Calu3 (cell line): ENCODE measurements around the gene FOXRED2. TPM values are rescaled to one million over a fixed set of nuclear protein-coding genes. Genes with fewer than 3 reads are reported as not detected.
"Not testable (repeated sequence)": the region's sequence is repeated elsewhere in the genome, so short reads cannot be mapped to it uniquely, and the experiment has no call there.

Experiments
- BruUV-seq: library from RNA; stranded (reverse); fragments of 400-500 nt; replicated peaks from 2 replicates; lab custom pipeline; 2021; lab: Mats Ljungman, UMichigan
- CTCF ChIA-PET: fragments of 300-600 bp; sonication (Branson Sonifier 250); formaldehyde crosslinking; loops from one replicate; lab custom pipeline; 2022; ENCODE audit warnings: antibody characterized with exemption; lab: Charles Lee
- DNase-seq: peaks from one replicate; pipeline ENCODE4 v3.0.0; 2022
- H3K27ac Mint-ChIP-seq: one replicate; pipeline ENCODE4 v1.8.0; 2022; ENCODE audit warnings: mixed read lengths; ENCODE audit not compliant: unreplicated experiment
- H3K27me3 Mint-ChIP-seq: one replicate; pipeline ENCODE4 v1.8.0; 2022; ENCODE audit warnings: mixed read lengths; ENCODE audit not compliant: unreplicated experiment
- H3K36me3 Mint-ChIP-seq: one replicate; pipeline ENCODE4 v1.8.0; 2022; ENCODE audit warnings: mild to moderate bottlenecking, moderate library complexity, mixed read lengths; ENCODE audit not compliant: insufficient read depth, unreplicated experiment
- H3K4me1 Mint-ChIP-seq: one replicate; pipeline ENCODE4 v1.8.0; 2022; ENCODE audit warnings: mild to moderate bottlenecking, low read depth, mixed read lengths; ENCODE audit not compliant: unreplicated experiment
- H3K4me3 Mint-ChIP-seq: one replicate; pipeline ENCODE4 v1.8.0; 2022; ENCODE audit warnings: mild to moderate bottlenecking, low read depth, moderate library complexity, mixed read lengths; ENCODE audit not compliant: unreplicated experiment
- H3K9me3 Mint-ChIP-seq: one replicate; pipeline ENCODE4 v1.8.0; 2022; ENCODE audit warnings: low read depth, mixed read lengths; ENCODE audit not compliant: unreplicated experiment
- intact Hi-C: fragments of 100-400 bp; cut with micrococcal nuclease; formaldehyde crosslinking; loops from one replicate; pipeline ENCODE4 v1.10.0; 2022; ENCODE audit not compliant: unreplicated experiment
- total RNA-seq: library from RNA; stranded (reverse); gene quantifications from 2 replicates; pipeline ENCODE4 v1.2.3, GENCODE V29; 2022
- TF ChIP-seq, protein P1 (sequence below): fragments of 200-600 bp; IDR thresholded peaks from one replicate; pipeline ENCODE4 v1.8.0; 2022; ENCODE audit warnings: antibody characterized with exemption; ENCODE audit not compliant: unreplicated experiment

FOXRED2 gene
- total RNA-seq, 1 experiment from 2014 or later, result 27.9 TPM

DNA sequence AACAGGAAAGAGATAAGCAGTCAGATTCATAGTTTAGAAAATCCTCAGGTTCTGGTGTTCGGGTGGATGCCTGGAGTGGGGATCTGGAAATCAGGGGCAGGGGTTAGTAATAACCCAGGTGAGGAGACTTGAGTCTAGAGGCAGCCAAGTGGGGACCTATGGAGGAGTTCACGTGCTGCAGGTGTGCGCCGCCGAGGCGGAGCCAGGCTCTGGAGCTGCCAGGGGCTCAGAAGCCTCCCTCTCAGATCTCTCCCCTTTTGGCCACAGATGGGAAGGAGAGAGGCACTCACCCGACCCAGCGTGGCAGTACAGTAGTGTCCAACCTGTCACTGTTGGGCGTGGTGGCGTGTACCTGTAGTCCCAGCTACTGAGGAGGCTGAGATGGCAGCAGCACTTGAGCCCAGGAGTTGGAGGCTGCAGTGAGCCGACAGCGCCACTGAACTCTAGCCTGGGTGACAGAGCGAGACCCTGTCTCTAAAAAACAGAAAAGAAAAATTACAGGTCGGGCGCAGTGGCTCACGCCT, 52.9 kb downstream of the FOXRED2 start:
- intact Hi-C loops, result loop anchor here (5.0 kb wide), 1 partner anchor 67 kb away; the partner anchor contains the start of gene MYH9
- no peak for DNase-seq
- peaks cover 22% of the 10 kb centered on the region for H3K4me1 Mint-ChIP-seq
- H3K27me3 Mint-ChIP-seq, result no peaks in the 10 kb centered on the region
- CTCF ChIA-PET, result interaction anchor here (1.4 kb wide), 1 partner anchor 16 kb away, joined by 9 read pairs; no protein-coding TSS in a partner anchor
- H3K27ac Mint-ChIP-seq, result no peak overlapping the region
- H3K9me3 Mint-ChIP-seq, result no peaks in the 10 kb centered on the region
- BruUV-seq, result no TSS peak
- H3K36me3 Mint-ChIP-seq, result peaks cover 23% of the 10 kb centered on the region
- TF ChIP-seq, protein P1, sequence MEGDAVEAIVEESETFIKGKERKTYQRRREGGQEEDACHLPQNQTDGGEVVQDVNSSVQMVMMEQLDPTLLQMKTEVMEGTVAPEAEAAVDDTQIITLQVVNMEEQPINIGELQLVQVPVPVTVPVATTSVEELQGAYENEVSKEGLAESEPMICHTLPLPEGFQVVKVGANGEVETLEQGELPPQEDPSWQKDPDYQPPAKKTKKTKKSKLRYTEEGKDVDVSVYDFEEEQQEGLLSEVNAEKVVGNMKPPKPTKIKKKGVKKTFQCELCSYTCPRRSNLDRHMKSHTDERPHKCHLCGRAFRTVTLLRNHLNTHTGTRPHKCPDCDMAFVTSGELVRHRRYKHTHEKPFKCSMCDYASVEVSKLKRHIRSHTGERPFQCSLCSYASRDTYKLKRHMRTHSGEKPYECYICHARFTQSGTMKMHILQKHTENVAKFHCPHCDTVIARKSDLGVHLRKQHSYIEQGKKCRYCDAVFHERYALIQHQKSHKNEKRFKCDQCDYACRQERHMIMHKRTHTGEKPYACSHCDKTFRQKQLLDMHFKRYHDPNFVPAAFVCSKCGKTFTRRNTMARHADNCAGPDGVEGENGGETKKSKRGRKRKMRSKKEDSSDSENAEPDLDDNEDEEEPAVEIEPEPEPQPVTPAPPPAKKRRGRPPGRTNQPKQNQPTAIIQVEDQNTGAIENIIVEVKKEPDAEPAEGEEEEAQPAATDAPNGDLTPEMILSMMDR, result no peak
- no peak overlapping the region for H3K4me3 Mint-ChIP-seq

DNA sequence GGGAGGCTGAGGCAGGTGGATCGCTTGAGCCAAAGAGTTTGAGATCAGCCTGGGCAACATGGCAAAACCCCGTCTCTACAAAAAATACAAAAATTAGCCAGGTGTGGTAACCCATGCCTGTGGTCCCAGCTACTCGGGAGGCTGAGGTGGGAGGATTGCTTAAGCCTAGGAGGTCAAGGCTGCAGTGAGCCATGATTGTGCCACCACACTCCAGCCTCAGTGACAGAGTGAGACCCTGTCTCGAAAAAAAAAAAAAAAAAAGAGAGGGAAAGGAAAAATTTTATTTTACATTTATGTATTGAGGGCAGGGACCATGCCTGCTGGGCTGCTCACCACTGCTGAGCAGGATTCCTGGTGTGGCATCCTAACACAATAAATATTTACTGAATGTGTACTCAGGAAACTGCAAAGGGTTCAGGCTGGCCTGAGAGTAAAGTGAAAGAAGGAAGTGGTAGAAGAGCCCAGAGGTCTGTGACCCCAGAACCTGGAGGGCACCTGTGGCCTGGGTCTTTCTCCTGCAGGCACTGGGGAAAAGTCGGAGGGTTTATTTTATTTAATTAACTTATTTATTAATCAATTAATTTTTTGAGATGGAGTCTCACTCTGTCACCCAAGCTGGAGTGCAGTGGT, 53.7 kb downstream of the FOXRED2 start:
- H3K27ac Mint-ChIP-seq, BruUV-seq, H3K9me3 Mint-ChIP-seq, H3K27me3 Mint-ChIP-seq, CTCF ChIA-PET, DNase-seq, H3K4me3 Mint-ChIP-seq: not testable (repeated sequence)
- Mint-ChIP-seq H3K4me1 (peaks cover 22% of the 10 kb centered on the region), H3K36me3 (peaks cover 23% of the 10 kb centered on the region)
- intact Hi-C loops, result loop anchor here (5.0 kb wide), 1 partner anchor 66 kb away; the partner anchor contains the start of gene MYH9

DNA sequence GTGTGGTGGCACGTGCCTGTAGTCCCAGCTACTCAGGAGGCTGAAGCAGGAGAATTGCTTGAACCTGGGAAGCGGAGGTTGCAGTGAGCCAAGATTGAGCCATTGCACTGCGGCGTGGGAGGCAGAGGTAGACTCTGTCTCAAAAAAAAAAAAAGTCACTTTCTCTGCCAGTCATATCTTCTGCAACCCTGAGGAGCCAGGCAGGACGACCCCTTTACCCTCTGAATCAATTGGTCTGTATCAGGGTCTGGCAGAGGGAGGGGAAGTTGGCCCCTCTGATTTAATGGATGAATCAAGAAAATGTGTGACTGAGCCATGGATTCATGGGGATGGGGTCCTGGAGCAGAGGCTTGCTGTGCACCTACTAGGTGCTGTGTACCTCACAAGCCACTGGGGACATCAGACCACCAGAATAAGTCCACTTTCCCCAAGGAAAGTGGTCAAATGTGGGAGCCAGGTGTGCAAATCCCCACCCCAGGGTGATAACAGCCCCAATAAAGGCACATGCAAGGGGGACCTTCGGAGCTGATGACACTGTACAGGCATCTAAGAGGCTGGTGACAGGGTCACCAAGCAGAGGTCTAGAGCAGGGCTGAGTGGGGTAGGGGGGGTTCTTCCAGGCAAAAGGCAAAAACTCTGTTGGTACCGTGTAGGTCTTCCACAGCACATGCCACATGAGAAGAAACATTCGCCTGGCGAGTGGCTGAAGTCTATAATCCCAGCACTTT, 54.4 kb downstream of the FOXRED2 start:
- DNase-seq, result no peak
- no peaks in the 10 kb centered on the region for H3K27me3 Mint-ChIP-seq
- TF ChIP-seq, protein P1, result no peak
- no peaks in the 10 kb centered on the region for H3K9me3 Mint-ChIP-seq
- intact Hi-C loops, result loop anchor here (5.0 kb wide), 1 partner anchor 65 kb away; the partner anchor contains the start of gene MYH9
- CTCF ChIA-PET, result interaction anchor here (0.9 to 1.2 kb wide), 4 partner anchors 13 to 65 kb away, joined by 3 to 5 read pairs (median 4); partner anchors contain the start of gene MYH9
- peak overlapping the region; percentile 20 for H3K4me3 Mint-ChIP-seq
- BruUV-seq, result no TSS peak
- peaks cover 22% of the 10 kb centered on the region for H3K4me1 Mint-ChIP-seq
- H3K36me3 Mint-ChIP-seq, result peaks cover 23% of the 10 kb centered on the region
- peak overlapping the region; percentile 89 for H3K27ac Mint-ChIP-seq

DNA sequence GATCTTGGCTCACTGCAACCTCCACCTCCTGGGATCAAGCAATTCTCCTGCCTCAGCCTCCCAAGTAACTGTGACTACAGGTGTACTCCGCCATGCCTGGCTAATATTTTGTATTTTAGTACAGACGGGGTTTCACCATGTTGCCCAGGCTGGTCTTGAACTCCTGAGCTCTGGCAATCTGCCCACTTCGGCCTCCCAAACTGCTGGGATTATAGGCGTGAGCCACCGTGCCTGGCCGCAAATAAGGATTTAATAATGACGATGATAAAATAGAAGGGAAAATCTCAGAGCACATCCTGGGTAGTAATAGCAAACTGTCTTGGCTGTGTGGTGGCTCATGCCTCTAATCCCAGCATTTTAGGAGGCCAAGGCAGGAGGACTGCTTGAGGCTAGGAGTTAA, 55.9 kb downstream of the FOXRED2 start:
- CTCF ChIA-PET, result interaction anchor here (1.2 kb wide), 1 partner anchor 15 kb away, joined by 5 read pairs; no protein-coding TSS in a partner anchor
- not testable (repeated sequence) for H3K27me3 Mint-ChIP-seq, H3K4me3 Mint-ChIP-seq, H3K9me3 Mint-ChIP-seq, DNase-seq, BruUV-seq
- Mint-ChIP-seq H3K36me3 (peaks cover 20% of the 10 kb centered on the region), H3K4me1 (peaks cover 22% of the 10 kb centered on the region), H3K27ac (peak overlapping the region; percentile 89)
- intact Hi-C loops, result loop anchor here (5.0 kb wide), 1 partner anchor 64 kb away; the partner anchor contains the start of gene MYH9

DNA sequence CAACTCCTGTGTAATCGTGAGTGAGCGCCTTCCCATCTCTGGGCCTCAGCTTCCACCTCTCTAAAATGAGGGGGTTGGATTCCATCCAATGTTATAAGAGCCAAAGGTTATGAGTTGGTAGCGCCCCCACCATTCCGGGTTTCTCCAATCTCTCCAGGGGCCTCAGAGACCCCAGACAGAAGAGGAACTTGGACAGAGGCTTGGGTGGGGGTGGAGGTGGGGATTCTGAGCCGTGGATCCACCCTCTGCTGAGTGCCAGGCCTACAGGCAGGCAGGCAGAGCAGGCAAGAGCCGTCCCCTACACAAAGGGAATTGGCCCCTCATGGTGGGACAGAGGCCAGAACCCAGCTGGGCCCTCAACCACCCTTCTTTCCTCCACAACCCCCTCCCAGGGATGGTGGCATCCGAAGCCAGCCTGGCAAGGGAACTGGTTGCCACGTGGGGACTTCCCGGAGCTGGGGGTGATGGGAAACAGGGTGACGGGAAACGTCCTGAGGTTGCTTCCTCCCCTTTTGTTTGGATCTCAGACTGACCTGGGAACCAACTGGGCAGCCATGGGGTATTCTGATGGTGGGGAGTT, 57.2 kb downstream of the FOXRED2 start:
- no peak for DNase-seq
- H3K27ac Mint-ChIP-seq, result no peak overlapping the region
- TF ChIP-seq, protein P1, result no peak
- intact Hi-C loops, result loop anchor here (5.0 kb wide), 1 partner anchor 62 kb away; the partner anchor contains the start of gene MYH9
- H3K4me1 Mint-ChIP-seq, result peaks cover 22% of the 10 kb centered on the region
- no peaks in the 10 kb centered on the region for H3K9me3 Mint-ChIP-seq
- no peaks in the 10 kb centered on the region for H3K27me3 Mint-ChIP-seq
- peaks cover 15% of the 10 kb centered on the region for H3K36me3 Mint-ChIP-seq
- CTCF ChIA-PET, result no interaction called here
- no TSS peak for BruUV-seq
- H3K4me3 Mint-ChIP-seq, result no peak overlapping the region
